GM19372 (cell line): ENCODE results near the gene PCDHGA10.
"Not testable (repeated sequence)": the region's sequence is repeated elsewhere in the genome, so short reads cannot be mapped to it uniquely, and the experiment has no call there.

ENCODE experiments used
- ATAC-seq: cut with Tn5 transposase; IDR thresholded peaks from one replicate; pipeline ENCODE4 v1.9.1; 2021; ENCODE audit warnings: mild to moderate bottlenecking, low read depth, moderate library complexity; ENCODE audit not compliant: unreplicated experiment

The PCDHGA10 gene

DNA sequence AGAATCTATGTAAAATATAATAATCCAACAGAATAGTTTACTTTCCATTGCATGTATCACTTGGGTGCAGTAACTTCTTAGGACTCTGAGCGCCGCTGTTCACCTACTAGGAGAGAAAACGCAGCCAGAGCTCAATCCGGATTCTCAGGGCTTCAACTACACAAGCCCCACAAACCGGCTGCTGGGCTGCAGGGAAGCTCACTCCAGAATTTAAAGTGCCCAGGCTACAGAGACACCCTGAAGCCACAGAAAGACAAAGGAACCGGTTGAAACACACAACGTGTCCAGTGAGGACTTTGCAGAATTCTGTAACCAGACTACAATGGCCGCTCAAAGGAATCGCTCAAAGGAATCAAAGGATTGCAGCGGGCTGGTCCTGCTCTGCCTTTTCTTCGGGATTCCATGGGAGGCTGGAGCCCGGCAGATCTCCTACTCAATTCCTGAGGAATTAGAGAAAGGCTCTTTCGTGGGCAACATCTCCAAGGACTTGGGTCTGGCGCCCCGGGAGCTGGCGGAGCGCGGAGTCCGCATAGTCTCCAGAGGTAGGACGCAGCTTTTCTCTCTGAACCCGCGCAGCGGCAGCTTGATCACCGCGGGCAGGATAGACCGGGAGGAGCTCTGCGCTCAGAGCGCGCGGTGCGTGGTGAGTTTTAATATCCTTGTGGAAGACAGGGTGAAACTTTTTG is at the start of gene PCDHGA10:
TSS of gene PCDHGA10 (plus strand) at position 134 of the 686 bp plus-strand sequence. CDS start at position 323, 189 bp downstream.
- ATAC-seq = peak; percentile 92

DNA sequence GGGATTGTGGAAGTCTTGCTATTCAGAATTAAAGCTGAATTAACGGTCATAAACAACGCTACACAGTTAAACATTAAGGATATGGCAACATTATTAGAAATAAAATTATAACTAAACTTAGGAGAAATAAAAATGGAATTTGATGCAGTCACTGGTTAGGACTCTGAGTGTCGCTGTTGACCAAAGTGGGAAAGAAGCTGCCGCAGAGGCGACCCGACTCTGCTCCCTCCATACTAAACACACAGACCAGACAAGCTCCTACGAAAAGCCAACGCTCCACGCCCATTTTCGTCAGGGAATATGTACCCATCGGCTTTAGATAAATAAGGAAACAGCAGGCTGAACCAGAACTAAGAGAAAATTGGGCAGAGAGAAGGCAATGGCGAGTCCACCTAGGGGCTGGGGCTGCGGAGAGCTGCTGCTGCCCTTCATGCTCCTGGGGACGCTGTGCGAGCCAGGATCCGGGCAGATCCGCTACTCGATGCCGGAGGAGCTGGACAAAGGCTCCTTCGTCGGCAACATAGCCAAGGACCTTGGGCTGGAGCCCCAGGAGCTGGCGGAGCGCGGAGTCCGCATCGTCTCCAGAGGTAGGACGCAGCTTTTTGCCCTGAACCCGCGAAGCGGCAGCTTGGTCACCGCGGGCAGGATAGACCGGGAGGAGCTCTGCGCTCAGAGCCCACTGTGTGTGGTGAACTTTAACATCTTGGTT is 48.7 kb upstream of the PCDHGA10 start, which contains the start of gene PCDHGA5:
TSS of gene PCDHGA5 (plus strand) at position 211 of the 709 bp plus-strand sequence. CDS start at position 380, 169 bp downstream.
- ATAC-seq = no peak

DNA sequence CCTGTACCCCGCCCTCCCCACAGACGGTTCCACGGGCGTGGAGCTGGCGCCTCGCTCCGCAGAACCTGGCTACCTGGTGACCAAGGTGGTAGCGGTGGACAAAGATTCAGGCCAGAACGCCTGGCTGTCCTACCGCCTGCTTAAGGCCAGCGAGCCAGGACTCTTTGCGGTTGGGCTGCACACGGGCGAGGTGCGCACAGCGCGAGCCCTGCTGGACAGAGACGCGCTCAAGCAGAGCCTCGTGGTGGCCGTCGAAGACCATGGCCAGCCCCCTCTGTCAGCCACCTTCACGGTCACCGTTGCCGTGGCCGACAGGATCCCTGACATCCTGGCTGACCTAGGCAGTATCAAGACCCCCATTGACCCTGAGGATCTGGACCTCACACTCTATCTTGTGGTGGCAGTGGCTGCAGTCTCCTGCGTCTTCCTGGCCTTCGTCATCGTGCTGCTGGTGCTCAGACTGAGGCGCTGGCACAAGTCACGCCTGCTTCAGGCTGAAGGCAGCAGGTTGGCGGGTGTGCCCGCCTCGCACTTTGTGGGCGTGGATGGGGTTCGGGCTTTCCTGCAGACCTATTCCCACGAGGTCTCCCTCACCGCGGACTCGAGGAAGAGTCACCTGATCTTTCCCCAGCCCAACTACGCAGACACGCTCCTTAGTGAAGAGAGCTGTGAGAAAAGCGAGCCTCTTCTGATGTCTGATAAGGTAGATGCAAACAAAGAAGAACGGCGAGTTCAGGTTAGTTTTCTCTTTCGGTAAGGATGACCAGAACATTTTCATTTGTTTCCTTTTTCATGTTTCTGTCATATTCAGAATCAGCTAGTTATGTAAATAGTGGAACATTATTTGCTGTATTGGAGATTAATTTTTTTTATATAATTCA is 46.5 kb upstream of the PCDHGA10 start:
- ATAC-seq = no peak

DNA sequence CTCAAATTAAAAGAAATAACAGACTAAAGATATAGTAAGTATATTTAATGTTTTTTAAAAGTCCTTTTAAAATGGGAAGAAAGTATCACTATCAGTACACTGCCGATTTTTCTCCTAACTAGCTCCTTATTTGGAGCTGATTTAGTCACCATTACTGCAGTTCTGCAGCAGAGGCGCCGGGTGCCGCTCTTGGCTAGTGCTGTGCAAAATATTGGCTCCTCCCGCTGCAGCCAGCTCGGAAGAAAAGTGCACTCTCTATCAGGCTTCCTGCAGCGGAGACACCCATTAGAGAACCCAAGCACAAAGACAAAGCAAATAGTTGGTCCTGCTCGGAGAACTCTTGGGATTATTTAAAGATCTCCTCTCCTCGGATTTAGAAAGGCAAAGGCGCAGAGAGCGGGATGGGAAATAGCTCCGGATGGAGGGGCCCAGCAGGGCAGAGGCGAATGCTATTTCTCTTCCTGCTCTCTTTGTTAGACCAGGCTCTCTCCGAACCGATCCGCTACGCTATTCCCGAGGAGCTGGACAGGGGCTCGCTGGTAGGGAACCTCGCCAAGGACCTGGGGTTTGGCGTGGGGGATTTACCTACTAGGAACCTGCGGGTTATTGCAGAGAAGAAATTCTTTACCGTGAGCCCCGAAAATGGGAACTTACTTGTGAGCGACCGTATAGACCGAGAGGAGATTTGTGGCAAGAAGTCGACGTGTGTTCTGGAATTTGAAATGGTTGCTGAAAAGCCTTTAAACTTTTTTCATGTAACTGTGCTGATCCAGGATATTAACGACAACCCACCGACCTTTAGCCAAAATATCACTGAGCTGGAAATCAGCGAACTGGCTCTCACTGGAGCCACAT is 42.6 kb upstream of the PCDHGA10 start, which contains the start of gene PCDHGB3:
TSS of gene PCDHGB3 (plus strand) at position 249 of the 855 bp plus-strand sequence. CDS start at position 402, 153 bp downstream.
- no peak for ATAC-seq

DNA sequence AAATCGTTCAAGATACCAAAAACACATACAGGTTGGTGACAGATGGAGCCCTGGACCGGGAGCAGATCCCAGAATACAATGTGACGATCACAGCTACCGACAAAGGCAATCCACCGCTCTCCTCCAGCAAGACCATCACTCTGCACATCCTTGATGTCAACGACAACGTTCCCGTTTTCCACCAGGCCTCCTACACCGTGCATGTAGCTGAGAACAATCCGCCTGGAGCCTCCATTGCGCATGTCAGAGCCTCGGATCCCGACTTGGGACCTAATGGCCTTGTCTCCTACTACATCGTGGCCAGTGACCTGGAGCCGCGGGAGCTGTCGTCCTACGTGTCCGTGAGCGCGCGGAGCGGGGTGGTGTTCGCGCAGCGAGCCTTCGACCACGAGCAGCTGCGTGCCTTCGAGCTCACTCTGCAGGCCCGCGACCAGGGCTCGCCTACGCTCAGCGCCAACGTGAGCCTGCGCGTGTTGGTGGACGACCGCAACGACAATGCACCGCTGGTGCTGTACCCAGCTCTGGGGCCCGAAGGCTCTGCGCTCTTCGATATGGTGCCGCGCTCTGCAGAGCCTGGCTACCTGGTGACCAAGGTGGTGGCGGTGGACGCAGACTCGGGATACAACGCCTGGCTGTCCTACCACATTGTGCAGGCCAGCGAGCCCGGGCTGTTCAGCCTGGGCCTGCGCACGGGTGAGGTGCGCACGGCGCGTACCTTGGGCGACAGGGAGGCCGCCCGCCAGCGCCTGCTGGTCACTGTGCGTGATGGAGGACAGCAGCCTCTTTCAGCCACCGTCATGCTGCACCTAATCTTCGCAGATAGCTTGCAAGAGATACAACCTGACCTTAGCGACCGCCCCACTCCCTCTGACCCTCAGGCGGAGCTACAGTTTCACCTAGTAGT is 41.0 kb upstream of the PCDHGA10 start:
- ATAC-seq = no peak

DNA sequence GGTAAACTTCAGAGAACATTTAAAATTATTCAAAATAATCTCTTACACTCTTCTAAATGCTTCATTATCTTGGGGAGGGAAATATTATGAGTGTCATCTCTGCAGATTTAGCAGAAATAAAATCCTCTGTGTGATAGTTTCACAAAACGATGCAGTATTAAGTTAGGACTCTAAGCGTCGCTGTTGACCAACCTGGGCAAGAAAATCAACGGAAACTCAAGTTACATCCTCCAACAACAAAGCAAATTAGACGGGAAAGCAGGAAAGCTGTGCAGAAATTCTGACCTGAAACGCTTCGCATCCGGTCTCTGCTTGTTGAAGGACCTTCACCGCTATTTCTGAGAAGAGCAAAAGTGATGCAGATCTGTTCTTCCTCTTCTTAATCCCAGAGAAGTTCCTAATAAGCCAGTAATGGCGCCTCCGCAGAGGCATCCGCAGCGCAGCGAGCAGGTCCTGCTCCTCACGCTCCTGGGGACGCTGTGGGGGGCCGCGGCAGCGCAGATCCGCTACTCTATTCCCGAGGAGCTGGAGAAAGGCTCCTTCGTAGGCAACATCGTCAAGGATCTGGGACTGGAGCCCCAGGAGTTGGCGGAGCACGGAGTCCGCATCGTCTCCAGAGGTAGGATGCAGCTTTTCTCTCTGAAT is 39.0 kb upstream of the PCDHGA10 start, which contains the start of gene PCDHGA6:
TSS of gene PCDHGA6 (plus strand) at position 219 of the 645 bp plus-strand sequence. CDS start at position 412, 193 bp downstream.
- ATAC-seq = no peak

DNA sequence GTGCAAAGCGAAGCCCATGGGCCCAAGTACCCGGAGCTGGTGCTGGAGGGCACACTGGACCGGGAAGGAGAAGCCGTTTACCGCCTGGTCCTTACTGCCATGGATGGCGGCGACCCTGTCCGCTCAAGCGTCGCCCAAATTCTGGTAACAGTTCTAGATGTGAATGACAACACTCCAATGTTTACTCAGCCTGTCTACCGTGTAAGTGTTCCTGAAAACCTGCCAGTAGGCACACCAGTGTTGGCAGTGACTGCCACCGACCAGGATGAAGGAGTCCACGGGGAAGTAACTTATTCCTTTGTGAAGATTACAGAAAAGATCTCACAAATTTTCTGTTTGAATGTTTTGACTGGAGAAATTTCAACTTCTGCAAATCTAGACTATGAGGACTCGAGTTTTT is 38.2 kb upstream of the PCDHGA10 start:
- ATAC-seq = no peak

DNA sequence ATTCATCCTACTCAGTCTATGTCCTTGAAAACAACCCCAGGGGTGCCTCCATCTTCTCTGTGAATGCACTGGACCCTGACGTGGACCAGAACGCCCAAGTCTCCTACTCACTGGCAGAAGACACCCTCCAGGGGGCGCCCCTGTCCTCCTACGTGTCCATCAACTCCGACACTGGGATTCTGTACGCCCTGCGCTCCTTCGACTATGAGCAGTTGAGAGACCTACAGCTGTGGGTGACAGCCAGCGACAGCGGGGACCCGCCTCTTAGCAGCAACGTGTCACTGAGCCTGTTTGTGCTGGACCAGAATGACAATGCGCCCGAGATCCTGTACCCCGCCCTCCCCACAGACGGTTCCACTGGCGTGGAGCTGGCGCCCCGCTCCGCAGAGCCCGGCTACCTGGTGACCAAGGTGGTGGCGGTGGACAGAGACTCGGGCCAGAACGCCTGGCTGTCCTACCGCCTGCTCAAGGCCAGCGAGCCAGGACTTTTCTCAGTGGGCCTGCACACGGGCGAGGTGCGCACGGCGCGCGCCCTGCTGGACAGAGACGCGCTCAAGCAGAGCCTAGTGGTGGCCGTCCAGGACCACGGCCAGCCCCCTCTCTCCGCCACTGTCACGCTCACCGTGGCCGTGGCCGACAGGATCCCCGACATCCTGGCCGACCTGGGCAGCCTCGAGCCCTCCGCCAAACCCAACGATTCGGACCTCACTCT is 37.2 kb upstream of the PCDHGA10 start:
- not testable (repeated sequence) for ATAC-seq

DNA sequence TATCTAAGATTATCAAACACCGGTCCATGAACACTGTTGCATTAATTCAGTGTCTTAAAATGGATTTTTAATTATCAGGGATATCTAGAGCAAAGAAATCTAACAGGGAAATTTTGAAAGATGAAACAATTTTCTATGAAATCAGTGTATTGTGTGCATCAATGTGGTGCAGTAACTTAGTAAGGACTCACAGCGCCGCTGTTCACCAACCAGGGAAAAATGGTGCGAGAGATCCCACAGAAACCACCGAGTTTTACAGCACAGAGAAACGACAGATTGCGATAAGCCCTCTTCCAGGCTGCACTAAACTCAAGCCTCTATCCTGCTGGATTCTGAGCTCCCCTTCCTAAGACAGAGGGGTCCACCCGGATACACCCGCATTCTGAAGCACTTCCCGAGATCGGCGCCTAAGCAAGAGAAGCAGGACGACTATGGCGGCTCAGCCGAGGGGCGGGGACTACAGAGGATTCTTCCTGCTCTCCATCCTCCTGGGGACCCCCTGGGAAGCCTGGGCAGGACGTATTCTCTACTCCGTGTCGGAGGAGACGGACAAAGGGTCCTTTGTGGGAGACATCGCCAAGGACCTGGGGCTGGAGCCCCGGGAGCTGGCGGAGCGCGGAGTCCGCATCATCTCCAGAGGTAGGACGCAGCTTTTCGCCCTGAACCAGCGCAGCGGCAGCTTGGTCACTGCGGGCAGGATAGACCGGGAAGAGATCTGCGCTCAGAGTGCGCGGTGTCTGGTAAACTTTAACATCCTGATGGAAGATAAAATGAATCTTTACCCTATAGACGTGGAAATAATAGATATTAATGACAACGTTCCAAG is 30.1 kb upstream of the PCDHGA10 start, which contains the start of gene PCDHGA7:
TSS of gene PCDHGA7 (plus strand) at position 274 of the 826 bp plus-strand sequence. CDS start at position 432, 158 bp downstream.
- no peak for ATAC-seq

DNA sequence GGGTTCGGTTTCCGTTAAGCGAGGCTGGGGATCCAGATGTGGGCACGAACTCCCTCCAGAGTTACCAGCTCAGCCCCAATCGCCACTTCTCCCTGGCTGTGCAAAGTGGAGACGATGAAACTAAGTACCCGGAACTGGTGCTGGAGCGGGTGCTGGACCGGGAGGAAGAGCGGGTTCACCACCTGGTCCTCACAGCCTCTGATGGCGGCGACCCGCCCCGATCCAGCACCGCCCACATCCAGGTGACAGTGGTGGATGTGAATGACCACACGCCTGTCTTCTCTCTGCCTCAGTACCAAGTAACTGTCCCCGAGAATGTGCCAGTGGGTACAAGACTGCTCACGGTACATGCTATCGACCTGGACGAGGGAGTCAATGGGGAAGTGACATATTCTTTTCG is 29.4 kb upstream of the PCDHGA10 start:
- no peak for ATAC-seq

DNA sequence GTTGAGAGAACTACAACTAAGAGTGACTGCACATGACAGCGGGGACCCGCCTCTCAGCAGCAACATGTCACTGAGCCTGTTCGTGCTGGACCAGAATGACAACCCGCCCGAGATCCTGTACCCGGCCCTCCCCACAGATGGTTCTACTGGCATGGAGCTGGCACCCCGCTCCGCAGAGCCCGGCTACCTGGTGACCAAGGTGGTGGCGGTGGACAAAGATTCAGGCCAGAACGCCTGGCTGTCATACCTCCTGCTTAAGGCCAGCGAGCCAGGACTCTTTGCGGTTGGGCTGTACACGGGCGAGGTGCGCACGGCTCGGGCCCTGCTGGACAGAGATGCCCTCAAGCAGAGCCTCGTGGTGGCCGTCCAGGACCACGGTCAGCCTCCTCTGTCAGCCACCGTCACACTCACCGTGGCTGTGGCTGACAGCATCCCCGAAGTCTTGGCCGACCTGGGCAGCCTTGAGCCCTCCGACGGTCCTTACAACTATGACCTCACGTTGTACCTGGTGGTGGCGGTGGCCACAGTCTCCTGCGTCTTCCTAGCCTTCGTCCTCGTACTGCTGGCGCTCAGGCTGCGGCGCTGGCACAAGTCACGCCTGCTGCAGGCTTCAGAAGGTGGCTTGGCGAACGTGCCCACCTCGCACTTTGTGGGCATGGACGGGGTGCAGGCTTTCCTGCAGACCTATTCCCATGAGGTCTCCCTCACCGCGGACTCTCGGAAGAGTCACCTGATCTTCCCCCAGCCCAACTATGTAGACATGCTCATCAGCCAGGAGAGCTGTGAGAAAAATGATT is 28.1 kb upstream of the PCDHGA10 start:
- ATAC-seq = no peak

DNA sequence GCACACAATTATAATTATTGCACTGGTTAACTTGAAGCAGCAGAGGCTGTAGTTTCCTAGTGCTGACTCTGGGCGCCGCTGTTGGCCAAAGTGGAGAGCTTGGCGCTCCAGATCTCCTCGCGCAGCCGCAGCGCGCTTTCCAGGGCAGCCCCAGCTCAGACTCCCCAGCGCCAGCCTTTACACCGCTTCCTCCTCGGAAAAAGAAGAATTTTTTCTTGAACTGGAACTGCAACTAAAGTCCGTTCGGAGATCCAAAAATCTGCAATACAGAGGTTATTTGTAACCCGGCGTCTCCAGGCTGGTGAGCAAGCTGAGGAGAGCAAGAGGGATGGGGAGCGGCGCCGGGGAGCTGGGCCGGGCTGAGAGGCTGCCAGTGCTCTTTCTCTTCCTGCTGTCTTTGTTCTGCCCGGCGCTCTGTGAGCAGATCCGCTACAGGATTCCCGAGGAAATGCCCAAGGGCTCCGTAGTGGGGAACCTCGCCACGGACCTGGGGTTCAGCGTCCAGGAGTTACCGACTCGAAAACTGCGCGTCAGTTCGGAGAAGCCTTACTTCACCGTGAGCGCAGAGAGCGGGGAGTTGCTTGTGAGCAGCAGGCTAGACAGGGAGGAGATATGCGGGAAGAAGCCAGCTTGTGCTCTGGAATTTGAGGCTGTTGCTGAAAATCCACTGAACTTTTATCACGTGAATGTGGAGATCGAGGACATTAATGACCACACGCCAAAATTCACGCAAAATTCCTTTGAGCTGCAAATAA is 25.1 kb upstream of the PCDHGA10 start, which contains the start of gene PCDHGB4:
TSS of gene PCDHGB4 (plus strand) at position 142 of the 755 bp plus-strand sequence. CDS start at position 329, 187 bp downstream.
- not testable (repeated sequence) for ATAC-seq

DNA sequence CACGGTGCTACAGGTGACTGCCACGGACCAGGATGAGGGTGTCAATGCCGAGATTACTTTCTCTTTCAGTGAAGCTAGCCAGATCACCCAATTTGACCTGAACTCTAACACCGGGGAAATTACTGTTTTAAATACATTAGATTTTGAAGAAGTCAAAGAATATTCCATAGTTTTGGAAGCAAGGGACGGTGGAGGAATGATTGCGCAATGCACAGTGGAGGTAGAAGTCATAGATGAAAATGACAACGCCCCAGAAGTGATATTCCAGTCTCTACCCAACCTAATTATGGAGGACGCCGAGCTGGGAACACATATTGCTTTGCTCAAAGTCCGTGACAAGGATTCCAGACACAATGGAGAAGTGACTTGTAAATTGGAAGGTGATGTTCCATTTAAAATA is 24.1 kb upstream of the PCDHGA10 start:
- no peak for ATAC-seq

DNA sequence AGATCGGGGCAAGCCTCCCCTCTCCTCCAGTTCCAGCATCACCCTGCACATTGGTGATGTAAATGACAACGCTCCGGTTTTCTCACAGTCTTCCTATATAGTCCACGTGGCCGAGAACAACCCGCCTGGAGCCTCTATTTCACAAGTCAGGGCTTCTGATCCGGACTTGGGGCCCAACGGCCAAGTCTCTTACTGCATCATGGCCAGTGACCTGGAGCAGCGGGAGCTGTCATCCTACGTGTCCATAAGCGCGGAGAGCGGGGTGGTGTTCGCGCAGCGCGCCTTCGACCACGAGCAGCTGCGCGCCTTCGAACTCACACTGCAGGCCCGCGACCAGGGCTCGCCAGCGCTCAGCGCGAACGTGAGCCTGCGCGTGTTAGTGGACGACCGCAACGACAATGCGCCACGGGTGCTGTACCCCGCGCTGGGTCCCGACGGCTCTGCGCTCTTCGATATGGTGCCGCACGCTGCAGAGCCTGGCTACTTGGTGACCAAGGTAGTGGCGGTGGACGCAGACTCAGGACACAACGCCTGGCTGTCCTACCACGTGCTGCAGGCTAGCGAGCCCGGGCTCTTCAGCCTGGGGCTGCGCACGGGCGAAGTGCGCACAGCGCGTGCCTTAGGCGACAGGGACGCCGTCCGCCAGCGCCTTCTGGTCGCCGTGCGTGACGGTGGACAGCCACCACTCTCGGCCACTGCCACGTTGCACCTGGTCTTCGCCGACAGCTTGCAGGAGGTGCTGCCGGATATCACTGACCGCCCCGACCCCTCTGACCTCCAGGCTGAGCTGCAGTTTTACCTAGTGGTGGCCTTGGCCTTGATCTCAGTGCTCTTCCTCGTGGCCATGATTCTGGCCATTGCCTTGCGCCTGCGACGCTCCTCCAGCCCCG is 23.4 kb upstream of the PCDHGA10 start:
- no peak for ATAC-seq
